Gastrocnemius medialis (tissue), 4 donors: ENCODE measurements around the gene EFNB2.

Source experiments
- POLR2A ChIP-seq, 2 donors: fragments of 450-650 bp; IDR thresholded peaks; one replicate each; pipeline ENCODE4 v1.6.1; 2017; ENCODE audit warnings: antibody characterized with exemption in 2 of 2, mild to moderate bottlenecking in 2 of 2, moderate library complexity in 2 of 2
- TF ChIP-seq, protein P1 (sequence below), 5 experiments: fragments of 450-650 bp in 3 of 5; fragments of 200-600 bp in 2 of 5; sonication (generic) in 2 of 5; IDR thresholded peaks in 4 of 5; conservative IDR thresholded peaks in 1 of 5; 1 replicate in 4 of 5; 2 replicates in 1 of 5; pipeline ENCODE4 v1.5.1; 2016 to 2019; ENCODE audit warnings: antibody characterized with exemption in 5 of 5, mild to moderate bottlenecking in 3 of 5, moderate library complexity in 3 of 5

DNA sequence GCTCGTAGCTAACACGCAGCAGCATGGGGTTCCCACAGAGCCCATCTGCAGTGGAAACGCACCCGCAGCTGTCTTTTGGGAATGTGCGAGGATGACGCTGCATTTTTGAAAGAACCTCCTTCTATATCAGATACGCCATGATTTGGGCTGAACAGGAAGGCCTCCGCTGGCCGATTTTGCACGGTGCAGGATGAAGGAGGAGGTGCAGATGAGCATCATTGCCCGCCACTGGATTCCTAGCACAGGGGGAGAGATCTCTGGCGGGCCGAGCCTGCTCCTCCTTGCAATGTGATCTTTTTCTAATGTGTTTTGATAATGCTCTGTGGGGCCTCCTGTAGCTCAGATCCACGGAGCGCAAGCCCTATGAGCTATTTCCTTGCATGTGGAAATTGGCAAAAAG, 55.5 kb downstream of the EFNB2 start:
- TF ChIP-seq, protein P1, sequence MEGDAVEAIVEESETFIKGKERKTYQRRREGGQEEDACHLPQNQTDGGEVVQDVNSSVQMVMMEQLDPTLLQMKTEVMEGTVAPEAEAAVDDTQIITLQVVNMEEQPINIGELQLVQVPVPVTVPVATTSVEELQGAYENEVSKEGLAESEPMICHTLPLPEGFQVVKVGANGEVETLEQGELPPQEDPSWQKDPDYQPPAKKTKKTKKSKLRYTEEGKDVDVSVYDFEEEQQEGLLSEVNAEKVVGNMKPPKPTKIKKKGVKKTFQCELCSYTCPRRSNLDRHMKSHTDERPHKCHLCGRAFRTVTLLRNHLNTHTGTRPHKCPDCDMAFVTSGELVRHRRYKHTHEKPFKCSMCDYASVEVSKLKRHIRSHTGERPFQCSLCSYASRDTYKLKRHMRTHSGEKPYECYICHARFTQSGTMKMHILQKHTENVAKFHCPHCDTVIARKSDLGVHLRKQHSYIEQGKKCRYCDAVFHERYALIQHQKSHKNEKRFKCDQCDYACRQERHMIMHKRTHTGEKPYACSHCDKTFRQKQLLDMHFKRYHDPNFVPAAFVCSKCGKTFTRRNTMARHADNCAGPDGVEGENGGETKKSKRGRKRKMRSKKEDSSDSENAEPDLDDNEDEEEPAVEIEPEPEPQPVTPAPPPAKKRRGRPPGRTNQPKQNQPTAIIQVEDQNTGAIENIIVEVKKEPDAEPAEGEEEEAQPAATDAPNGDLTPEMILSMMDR (IDR thresholded peaks at IDR 0.05 in 4 of 5, conservative IDR thresholded peaks at IDR 0.05 in 1 of 5): no peak
- TF ChIP-seq POLR2A (IDR thresholded peaks at IDR 0.05): no peak
